Neural progenitor cell (in vitro differentiated cells): Measurements from ENCODE around the gene HMGB3. TPM values are rescaled to one million over a fixed set of nuclear protein-coding genes. Genes with fewer than 3 reads are reported as not detected.

Experiments used
- DNase-seq: peaks from one replicate; pipeline ENCODE4 v3.0.0-alpha.2; 2016; ENCODE audit warnings: low spot score
- H2AFZ ChIP-seq: fragments of 200-600 bp; sonication (generic); replicated peaks from 2 replicates; pipeline ENCODE4 v1.6.1; 2016; ENCODE audit warnings: antibody characterized with exemption
- H3F3A ChIP-seq: fragments of 200-600 bp; sonication (generic); 2 replicates; pipeline ENCODE4 v1.6.1; 2016; ENCODE audit warnings: antibody characterized with exemption, low read depth
- H3K27ac ChIP-seq: fragments of 200-600 bp; sonication (generic); 2 replicates; pipeline ENCODE4 v1.5.1; 2016; ENCODE audit warnings: mild to moderate bottlenecking
- H3K27me3 ChIP-seq: fragments of 200-600 bp; sonication (generic); 2 replicates; pipeline ENCODE4 v1.6.1; 2016; ENCODE audit warnings: mild to moderate bottlenecking, moderate library complexity
- H3K36me3 ChIP-seq: fragments of 200-600 bp; sonication (generic); 2 replicates; pipeline ENCODE4 v1.5.1; 2016
- H3K4me1 ChIP-seq: fragments of 200-600 bp; sonication (generic); 2 replicates; pipeline ENCODE4 v1.6.1; 2016; ENCODE audit warnings: mixed run types
- H3K4me2 ChIP-seq: fragments of 200-600 bp; sonication (generic); 2 replicates; pipeline ENCODE4 v1.6.1; 2016
- H3K4me3 ChIP-seq: fragments of 200-600 bp; sonication (generic); 2 replicates; pipeline ENCODE4 v1.5.1; 2016
- H3K79me2 ChIP-seq: fragments of 200-600 bp; sonication (generic); 2 replicates; pipeline ENCODE4 v1.6.1; 2016; ENCODE audit warnings: low read depth
- H3K9ac ChIP-seq: fragments of 200-600 bp; sonication (generic); 2 replicates; pipeline ENCODE4 v1.6.1; 2016
- H3K9me3 ChIP-seq: fragments of 200-600 bp; sonication (generic); 2 replicates; pipeline ENCODE4 v1.5.1; 2016; ENCODE audit warnings: low read depth
- H4K20me1 ChIP-seq: fragments of 200-600 bp; sonication (generic); 2 replicates; pipeline ENCODE4 v1.6.1; 2016; ENCODE audit warnings: low read depth
- H3K27ac Mint-ChIP-seq: 3 replicates; pipeline ENCODE4 v1.8.0; 2021; ENCODE audit warnings: mixed read lengths
- H3K27me3 Mint-ChIP-seq: 2 replicates; pipeline ENCODE4 v1.8.0; 2022; ENCODE audit warnings: low read depth, mild to moderate bottlenecking, inconsistent platforms, moderate library complexity, mixed read lengths; ENCODE audit not compliant: insufficient read depth
- H3K36me3 Mint-ChIP-seq: 3 replicates; pipeline ENCODE4 v1.8.0; 2021; ENCODE audit warnings: mixed read lengths
- H3K4me1 Mint-ChIP-seq: 3 replicates; pipeline ENCODE4 v1.8.0; 2021; ENCODE audit warnings: mixed read lengths
- H3K4me3 Mint-ChIP-seq: 3 replicates; pipeline ENCODE4 v1.8.0; 2021; ENCODE audit warnings: mild to moderate bottlenecking, moderate library complexity, mixed read lengths
- H3K9me3 Mint-ChIP-seq: 3 replicates; pipeline ENCODE4 v1.8.0; 2020; ENCODE audit warnings: mixed read lengths
- EZH2 ChIP-seq: fragments of 200-600 bp; sonication (generic); IDR thresholded peaks from 2 replicates; pipeline ENCODE4 v1.6.1; 2017; ENCODE audit warnings: antibody characterized with exemption, mild to moderate bottlenecking, moderate library complexity
- EZH2phosphoT487 ChIP-seq: fragments of 200-600 bp; sonication (generic); IDR thresholded peaks from 2 replicates; pipeline ENCODE4 v1.6.1; 2017; ENCODE audit warnings: antibody characterized with exemption
- small RNA-seq: library from RNA; depleted of rRNA; stranded (forward); fragments of <200 nt; gene quantifications from one replicate; pipeline ENCODE3, GENCODE V24; 2015
- total RNA-seq: library from RNA; depleted of rRNA; stranded (reverse); fragments of >200 nt; gene quantifications from 2 replicates; pipeline ENCODE4 v1.2.3, GENCODE V29; 2015; ENCODE audit warnings: low replicate concordance
- TF ChIP-seq, protein P1 (sequence below): fragments of 200-600 bp; sonication (generic); IDR thresholded peaks from 2 replicates; pipeline ENCODE4 v1.5.1; 2017; ENCODE audit warnings: antibody characterized with exemption, mild to moderate bottlenecking

The HMGB3 gene
- total RNA-seq, 1 donor from 2014 or later: 187 TPM

DNA sequence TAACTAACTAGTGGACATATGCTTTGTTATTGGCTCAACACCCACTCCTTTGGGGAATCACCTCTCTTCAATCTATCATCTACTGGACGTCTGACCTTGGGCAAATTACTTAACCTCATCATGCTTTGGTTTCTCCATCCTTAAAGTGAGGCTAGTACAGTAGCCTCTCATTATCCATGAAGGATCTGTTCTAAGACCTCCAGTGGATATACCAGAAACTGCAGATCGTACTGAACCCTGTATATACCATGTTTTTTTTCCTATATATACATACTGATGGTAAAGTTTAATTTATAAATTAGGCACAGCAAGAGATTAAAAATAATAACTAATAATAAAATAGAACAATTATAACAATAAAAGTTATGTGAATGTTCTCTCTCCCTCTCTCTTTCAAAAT, 56.2 kb downstream of the HMGB3 start:
- H3K9ac ChIP-seq: no peak overlapping the region
- no peaks in the 10 kb centered on the region for H3K36me3 Mint-ChIP-seq
- H3K4me3 Mint-ChIP-seq: no peak overlapping the region
- H3K27ac Mint-ChIP-seq: no peak overlapping the region
- TF ChIP-seq EZH2 (no peak), EZH2phosphoT487 (no peak)
- TF ChIP-seq, protein P1, sequence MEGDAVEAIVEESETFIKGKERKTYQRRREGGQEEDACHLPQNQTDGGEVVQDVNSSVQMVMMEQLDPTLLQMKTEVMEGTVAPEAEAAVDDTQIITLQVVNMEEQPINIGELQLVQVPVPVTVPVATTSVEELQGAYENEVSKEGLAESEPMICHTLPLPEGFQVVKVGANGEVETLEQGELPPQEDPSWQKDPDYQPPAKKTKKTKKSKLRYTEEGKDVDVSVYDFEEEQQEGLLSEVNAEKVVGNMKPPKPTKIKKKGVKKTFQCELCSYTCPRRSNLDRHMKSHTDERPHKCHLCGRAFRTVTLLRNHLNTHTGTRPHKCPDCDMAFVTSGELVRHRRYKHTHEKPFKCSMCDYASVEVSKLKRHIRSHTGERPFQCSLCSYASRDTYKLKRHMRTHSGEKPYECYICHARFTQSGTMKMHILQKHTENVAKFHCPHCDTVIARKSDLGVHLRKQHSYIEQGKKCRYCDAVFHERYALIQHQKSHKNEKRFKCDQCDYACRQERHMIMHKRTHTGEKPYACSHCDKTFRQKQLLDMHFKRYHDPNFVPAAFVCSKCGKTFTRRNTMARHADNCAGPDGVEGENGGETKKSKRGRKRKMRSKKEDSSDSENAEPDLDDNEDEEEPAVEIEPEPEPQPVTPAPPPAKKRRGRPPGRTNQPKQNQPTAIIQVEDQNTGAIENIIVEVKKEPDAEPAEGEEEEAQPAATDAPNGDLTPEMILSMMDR: no peak
- no peaks in the 10 kb centered on the region for H4K20me1 ChIP-seq
- H3K79me2 ChIP-seq: no peaks in the 10 kb centered on the region
- H3K4me1 Mint-ChIP-seq: no peaks in the 10 kb centered on the region
- no peaks in the 10 kb centered on the region for H3K4me1 ChIP-seq
- no peak overlapping the region for H3K27ac ChIP-seq
- H3F3A ChIP-seq: no peaks in the 10 kb centered on the region
- peaks cover 2% of the 10 kb centered on the region for H3K9me3 Mint-ChIP-seq
- H3K27me3 Mint-ChIP-seq: peaks cover 5% of the 10 kb centered on the region
- H3K4me2 ChIP-seq: no peak overlapping the region
- no peak overlapping the region for H2AFZ ChIP-seq
- H3K4me3 ChIP-seq: no peak overlapping the region
- no peaks in the 10 kb centered on the region for H3K36me3 ChIP-seq
- peaks cover 3% of the 10 kb centered on the region for H3K9me3 ChIP-seq
- H3K27me3 ChIP-seq: no peaks in the 10 kb centered on the region
- DNase-seq: no peak

Small RNA genes within 50 kb of the gene (small RNA-seq; reads per million reads assigned to genes)
- not detected for gene RNA5SP525
- gene RNU6-383P: not detected
- gene RPL12P50: not detected

Other genes with a start within 250 kb of the HMGB3 start
- gene CD99L2, start 84.7 kb upstream of the HMGB3 start, total RNA-seq: 24.7 and 48.1 TPM in 2 replicates
- 0.47 and 2.2 TPM in 2 replicates for gene GPR50, start 193.2 kb downstream of the HMGB3 start, total RNA-seq